HL-60 (cell line): ENCODE results near the gene GAPT.

Experiments used
- DNase-seq, 2 experiments: peaks; one replicate each; pipeline ENCODE4 v3.0.0-alpha.2; 2010 to 2020; ENCODE audit warnings: low read depth in 1 of 2, low spot score in 1 of 2
- H3K27ac ChIP-seq: fragments of 250-450 bp; sonication (Bioruptor Pico); replicated peaks from 2 replicates; pipeline ENCODE4 v1.5.1; 2020; ENCODE audit warnings: mild to moderate bottlenecking, moderate library complexity
- H3K27me3 ChIP-seq: fragments of 250-450 bp; sonication (Bioruptor Pico); 2 replicates; pipeline ENCODE4 v1.5.1; 2021; ENCODE audit warnings: mild to moderate bottlenecking, moderate library complexity; ENCODE audit not compliant: insufficient read depth, poor library complexity, severe bottlenecking
- H3K4me3 ChIP-seq: replicated peaks from 2 replicates; pipeline ENCODE4 v1.5.1; 2011; ENCODE audit warnings: mild to moderate bottlenecking, control low read depth, low read length; ENCODE audit not compliant: insufficient read depth
- CTCF ChIP-seq: IDR thresholded peaks from one replicate; pipeline ENCODE4 v1.5.1; 2011; ENCODE audit warnings: low read length, control low read depth, inconsistent platforms; ENCODE audit not compliant: insufficient read depth
- GABPA ChIP-seq: IDR thresholded peaks from 2 replicates; pipeline ENCODE4 v1.6.1; 2012; ENCODE audit warnings: low read depth
- POLR2AphosphoS5 ChIP-seq: IDR thresholded peaks from 2 replicates; pipeline ENCODE4 v1.6.1; 2012; ENCODE audit warnings: low read depth
- REST ChIP-seq: IDR thresholded peaks from 2 replicates; pipeline ENCODE4 v1.6.1; 2012; ENCODE audit warnings: low read depth; ENCODE audit not compliant: insufficient replicate concordance
- SPI1 ChIP-seq: IDR thresholded peaks from 2 replicates; pipeline ENCODE4 v1.6.1; 2012; ENCODE audit warnings: low read depth, mild to moderate bottlenecking, borderline replicate concordance

The GAPT gene

GRCh38 chr5:58493141-58493540 is 1.9 kb downstream of the GAPT start:
- TF ChIP-seq SPI1 (peak; percentile 69), POLR2AphosphoS5 (no peak)
- DNase-seq: no peak
- Histone ChIP-seq H3K27me3 (no peaks in the 10 kb centered on the region), H3K4me3 (peak overlapping the region; percentile 40), H3K27ac (peak overlapping the region; percentile 92)

- DNase-seq: no peak
Measured at GRCh38 chr5:58496488-58496887, 5.3 kb downstream of the GAPT start.

GRCh38 chr5:58497386-58497785 is 6.2 kb downstream of the GAPT start:
- Histone ChIP-seq H3K27ac (no peak overlapping the region), H3K4me3 (no peak overlapping the region), H3K27me3 (no peaks in the 10 kb centered on the region)
- TF ChIP-seq REST (no peak), CTCF (no peak)
- DNase-seq: no peak

More at GRCh38 chr5:58496488-58496887, 5.3 kb downstream of the GAPT start:
- Histone ChIP-seq H3K27ac (no peak overlapping the region), H3K27me3 (no peaks in the 10 kb centered on the region), H3K4me3 (no peak overlapping the region)
- TF ChIP-seq GABPA (no peak), POLR2AphosphoS5 (no peak), CTCF (no peak), REST (no peak)

- no peak for DNase-seq
- no peaks in the 10 kb centered on the region for H3K27me3 ChIP-seq
- no peak for TF ChIP-seq POLR2AphosphoS5
- no peak for TF ChIP-seq GABPA
- TF ChIP-seq REST: no peak
- TF ChIP-seq SPI1: no peak
- TF ChIP-seq CTCF: no peak
- H3K4me3 ChIP-seq: no peak overlapping the region
- H3K27ac ChIP-seq: peak overlapping the region; percentile 35
Measured at GRCh38 chr5:58497921-58498320, 6.7 kb downstream of the GAPT start.
